G401.6 (cell line): ENCODE data around the gene UCN2.
"Not testable (repeated sequence)": the region's sequence is repeated elsewhere in the genome, so short reads cannot be mapped to it uniquely, and the experiment has no call there.

ENCODE experiments used
- FAIRE-seq: peaks from 2 replicates; lab custom pipeline; 2012; peaks lifted over from hg19 to GRCh38; lab: Jason Lieb, UNC

UCN2 gene

GRCh38 chr3:48536116-48536515, 27.5 kb downstream of the UCN2 start:
- no peak for FAIRE-seq

DNA sequence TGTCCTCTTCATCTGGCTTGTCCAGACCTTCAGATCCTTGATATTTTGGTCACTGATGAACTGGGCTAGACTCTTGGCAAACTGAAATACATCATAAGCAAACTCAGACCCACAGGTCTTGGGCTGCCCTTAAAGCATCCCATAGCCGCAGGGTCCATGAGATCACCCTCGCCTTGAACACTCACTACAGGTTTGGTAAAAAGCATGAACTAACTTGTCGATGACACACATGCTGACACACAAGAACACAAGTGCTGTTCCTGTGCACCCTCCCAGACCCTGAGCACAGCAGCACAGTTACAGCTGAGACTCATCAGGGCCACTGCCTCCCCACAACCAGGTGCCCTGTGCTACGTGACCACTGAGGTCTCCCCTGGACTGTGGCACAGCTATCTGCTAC, 28.0 kb downstream of the UCN2 start:
- FAIRE-seq: no peak

DNA sequence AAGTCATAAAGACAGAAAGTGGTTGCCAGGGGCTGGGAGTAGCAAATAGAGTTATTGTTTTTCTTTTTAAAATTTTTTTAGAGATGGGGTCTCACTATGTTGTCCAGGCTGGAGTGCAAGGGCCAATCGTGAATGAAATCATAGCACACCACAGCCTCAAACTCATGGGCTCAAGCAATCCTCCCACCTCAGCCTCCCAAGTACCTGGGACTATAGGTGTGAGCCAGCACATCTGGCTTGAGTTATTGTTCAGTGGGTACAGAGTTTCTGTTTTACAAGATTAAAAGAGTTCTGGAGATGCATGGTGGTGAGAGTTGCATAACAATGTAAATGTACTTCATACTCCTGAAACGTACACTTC, 30.6 kb downstream of the UCN2 start:
- no peak for FAIRE-seq

- no peak for FAIRE-seq
Observed at GRCh38 chr3:48532271-48532976, 31.2 kb downstream of the UCN2 start.

- FAIRE-seq: not testable (repeated sequence)
Observed at GRCh38 chr3:48530701-48531100, 32.9 kb downstream of the UCN2 start.

DNA sequence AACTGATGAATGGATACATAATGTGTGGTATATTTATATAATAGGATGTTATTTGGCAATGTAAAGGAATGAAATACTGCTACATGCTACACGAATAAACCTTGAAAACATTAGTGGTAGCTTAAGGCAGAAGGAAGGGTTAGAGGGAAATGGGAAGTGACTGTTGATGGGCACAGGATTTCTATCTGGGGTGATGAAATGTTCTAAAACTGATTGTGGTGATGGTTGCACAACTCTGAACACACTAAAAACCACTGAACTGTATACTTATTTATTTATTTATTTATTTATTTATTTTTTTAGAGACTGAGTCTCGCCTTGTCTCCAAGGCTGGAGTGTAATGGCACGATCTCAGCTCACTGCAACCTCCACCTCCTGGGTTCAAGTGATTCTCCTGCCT, 34.8 kb downstream of the UCN2 start:
- no peak for FAIRE-seq

DNA sequence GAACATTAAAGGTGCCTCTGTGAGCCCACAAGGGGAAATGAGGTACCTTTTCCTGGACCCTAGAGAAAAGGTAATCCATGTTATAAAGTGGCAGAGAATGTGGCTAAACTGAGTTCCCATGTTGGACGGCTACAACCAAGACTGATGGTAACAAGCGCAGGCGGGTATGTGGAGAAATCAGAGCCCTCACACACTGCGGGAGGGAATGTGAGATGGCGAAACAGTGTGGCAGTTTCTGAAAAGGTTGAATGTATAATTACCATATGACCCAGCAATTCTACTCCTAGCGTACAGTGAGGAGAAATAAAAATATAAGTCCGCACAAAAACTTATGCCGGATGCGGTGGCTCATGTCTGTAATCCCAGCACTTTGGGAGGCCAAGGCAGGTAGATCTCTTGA, 35.5 kb downstream of the UCN2 start:
- FAIRE-seq: no peak

DNA sequence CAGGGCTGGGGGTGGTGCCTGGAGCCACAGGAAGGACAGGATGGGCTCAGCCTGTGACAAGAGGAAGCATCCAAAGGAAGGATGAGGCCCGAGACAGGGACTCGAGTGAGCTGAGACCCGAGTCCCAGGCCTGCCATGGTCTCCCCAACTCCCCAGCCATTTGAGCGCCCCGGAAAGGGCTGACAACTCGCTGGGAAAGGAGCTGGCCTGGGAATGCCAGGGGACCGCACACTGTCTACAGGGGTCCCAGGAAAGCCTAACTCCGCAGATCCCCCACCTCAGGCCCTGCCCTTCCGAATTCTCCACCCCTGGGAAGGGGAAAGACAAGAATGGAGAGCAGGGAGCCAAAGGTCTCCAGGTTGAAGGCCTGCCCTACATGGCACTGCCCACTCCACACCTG, 38.6 kb downstream of the UCN2 start:
- no peak for FAIRE-seq

GRCh38 chr3:48521635-48522034, 41.9 kb downstream of the UCN2 start:
- FAIRE-seq: no peak

- no peak for FAIRE-seq
Observed at GRCh38 chr3:48519277-48519643, 44.3 kb downstream of the UCN2 start.

GRCh38 chr3:48518638-48519276, 44.8 kb downstream of the UCN2 start:
- no peak for FAIRE-seq

DNA sequence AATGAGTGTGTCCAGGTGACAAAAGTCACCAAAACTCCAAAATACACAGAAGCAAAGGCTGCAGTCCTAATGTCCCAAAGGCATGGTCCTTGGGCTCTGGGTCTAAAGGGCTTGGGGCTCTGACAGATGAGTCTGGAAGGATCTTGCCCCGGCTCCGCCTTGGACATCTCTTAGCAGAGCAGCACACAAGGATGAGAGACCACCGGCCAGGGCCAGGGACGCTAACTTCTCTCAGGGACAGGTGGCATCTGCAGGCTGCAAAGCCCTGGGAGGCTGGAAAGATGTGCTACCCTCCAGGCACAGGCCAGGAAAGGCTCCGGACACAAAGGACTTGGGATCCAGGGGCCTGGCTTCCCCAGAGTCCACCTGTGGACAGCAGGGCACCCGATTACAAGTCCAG, 45.5 kb downstream of the UCN2 start:
- FAIRE-seq: no peak

DNA sequence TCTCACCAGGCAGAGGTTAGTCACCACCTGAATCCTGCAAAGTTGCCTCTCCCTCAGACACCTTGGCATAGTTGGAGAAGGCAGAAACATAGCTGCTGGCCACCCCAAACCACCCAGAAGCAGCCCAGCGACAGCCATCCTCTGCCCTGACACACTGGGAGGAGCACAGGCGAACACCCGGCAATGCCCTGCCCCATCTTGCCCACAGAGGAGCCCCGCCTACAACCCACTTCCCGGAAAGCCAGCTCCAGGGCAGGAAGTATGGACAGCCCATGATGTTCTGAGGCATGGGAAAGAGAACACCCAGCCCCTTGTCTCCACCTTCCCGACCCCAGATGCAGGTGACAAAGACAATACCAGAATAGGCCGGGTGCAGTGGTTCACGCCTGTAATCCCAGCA, 47.0 kb downstream of the UCN2 start:
- FAIRE-seq: no peak

DNA sequence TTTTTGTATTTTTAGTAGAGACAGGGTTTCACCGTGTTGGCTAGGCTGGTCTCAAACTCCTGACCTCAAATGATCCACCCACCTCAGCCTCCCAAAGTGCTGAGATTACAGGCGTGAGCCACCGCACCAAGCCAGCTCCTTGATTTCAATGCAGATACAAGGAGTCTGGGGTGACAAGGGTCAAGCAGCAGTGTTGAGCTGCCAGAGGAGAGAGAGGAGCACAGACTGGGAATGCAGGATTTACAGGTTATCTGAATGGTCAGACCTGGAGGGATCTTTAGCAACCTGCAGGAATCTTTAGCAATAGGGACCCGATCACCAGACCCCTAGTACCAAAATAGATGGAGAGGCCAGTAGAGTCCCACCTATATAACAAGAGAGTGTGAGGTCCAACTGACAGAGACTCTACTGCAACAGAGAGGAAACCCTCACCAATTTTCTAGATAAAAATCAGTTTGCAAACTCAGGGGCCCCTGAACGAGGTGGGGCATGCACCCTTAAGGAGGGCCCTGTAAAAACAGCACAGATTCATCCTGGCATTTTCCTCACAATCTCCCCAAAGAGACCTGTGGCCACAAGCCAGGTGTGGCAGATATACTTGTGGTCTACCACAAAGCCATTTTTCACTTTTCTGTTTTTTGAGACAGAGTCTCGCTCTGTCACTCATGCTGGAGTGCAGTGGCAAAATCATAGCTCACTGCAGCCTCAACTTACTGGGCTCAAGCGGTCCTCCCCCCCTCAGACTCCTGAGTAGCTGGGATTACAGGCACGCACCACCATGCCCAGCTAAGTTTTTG, 49.0 kb downstream of the UCN2 start:
- no peak for FAIRE-seq
